SK-N-DZ (cell line): ENCODE measurements around the gene LBH.
A peak's percentile ranks its signal among the peaks of the same experiment; 100 is the strongest.

Source experiments
- DNase-seq: peaks from one replicate; pipeline ENCODE4 v3.0.0-alpha.2; 2015; ENCODE audit warnings: low spot score

The LBH gene

DNA sequence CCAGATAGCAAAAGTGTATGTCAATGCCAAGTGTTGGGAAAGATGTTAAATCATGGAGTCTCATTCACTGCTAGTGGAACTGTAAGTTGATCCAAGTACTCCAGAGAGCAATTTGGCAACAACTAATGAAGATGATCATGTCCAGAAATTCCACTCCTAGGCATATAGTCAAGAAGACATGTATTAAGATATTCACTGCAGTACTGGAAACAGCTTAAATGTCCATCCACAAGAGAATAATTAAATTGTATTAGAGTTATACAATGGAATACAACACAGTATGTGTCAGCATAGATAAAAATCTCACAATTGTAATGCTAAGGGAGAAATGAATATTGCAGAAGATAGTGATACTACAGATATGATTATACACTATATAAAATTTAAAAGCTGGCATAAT is 15.2 kb upstream of the LBH start:
- no peak for DNase-seq

DNA sequence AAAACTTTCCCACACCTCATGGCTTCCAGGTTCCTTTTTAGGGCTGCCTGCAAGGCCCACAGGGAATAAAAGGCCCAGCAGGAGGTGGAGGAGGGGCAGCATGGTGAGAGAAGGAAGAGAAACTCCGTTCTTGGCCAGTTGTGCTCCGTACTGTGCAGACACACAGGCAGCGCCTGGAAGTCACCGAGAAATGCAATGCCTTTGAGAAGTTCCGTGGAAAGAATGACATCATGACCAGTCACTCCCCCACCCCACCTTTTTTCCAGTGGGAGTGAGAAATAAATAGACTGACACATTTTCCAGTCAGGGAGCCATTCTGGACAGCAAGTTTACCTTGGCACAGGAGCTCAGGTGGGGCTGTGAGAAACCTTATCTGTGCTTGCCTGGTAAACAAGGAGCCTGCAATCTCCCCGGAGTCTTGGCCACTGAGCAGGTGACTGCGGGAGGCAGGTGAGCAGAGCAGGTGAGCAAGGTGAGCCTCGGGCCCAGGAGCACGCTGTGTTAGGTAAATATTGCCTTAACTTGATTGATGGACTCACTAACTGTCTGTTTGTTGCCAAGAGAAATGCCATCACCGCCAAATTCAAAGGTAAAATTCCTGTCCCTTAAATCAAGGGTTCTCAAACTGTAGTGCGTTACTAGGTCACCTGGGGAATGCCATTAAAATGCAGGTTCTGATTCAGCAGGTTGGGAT is 13.5 kb upstream of the LBH start:
- no peak for DNase-seq

DNA sequence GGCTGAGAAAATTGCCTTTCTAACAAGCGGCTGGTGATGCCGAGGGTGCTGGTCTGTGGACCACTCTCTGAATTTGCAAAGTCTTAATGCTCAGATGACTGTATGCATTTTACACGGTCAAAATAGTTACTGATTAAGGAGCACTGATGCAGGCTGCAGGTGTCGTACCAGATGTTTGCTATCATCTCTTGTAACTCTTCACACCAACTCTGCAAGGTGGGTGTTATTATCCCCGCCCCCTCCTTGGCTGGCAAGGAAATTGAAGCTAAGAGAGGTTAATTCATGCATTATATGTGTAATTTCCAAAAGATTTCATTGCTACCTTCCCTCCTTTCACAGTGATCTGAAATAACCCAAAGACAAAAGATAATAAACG is 13.0 kb upstream of the LBH start:
- DNase-seq = no peak

- DNase-seq = no peak
Observed at GRCh38 chr2:30218814-30219213, 12.5 kb upstream of the LBH start.

GRCh38 chr2:30219886-30220875 is 11.2 kb upstream of the LBH start:
- DNase-seq = no peak

DNA sequence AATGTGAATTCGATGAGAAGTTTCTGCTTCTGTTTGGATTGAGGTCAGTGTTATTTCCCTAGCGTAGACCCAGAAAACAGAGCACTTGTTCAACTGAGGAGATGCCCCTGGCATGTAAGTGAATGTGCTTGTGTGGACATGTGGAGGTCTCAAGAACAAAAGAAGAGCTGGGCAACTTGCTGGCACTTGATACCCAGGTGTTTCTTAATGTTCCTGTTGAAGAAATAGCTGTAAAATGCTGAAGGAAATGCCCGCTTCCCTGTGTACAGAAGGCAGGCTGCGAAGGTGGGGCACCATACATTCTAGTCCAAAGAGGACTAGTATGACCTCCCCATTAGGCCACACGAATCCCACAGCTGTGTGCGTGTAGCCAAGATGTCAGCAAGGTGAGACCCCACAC is 9.8 kb upstream of the LBH start:
- no peak for DNase-seq

GRCh38 chr2:30222031-30222430 is 9.3 kb upstream of the LBH start:
- no peak for DNase-seq

DNA sequence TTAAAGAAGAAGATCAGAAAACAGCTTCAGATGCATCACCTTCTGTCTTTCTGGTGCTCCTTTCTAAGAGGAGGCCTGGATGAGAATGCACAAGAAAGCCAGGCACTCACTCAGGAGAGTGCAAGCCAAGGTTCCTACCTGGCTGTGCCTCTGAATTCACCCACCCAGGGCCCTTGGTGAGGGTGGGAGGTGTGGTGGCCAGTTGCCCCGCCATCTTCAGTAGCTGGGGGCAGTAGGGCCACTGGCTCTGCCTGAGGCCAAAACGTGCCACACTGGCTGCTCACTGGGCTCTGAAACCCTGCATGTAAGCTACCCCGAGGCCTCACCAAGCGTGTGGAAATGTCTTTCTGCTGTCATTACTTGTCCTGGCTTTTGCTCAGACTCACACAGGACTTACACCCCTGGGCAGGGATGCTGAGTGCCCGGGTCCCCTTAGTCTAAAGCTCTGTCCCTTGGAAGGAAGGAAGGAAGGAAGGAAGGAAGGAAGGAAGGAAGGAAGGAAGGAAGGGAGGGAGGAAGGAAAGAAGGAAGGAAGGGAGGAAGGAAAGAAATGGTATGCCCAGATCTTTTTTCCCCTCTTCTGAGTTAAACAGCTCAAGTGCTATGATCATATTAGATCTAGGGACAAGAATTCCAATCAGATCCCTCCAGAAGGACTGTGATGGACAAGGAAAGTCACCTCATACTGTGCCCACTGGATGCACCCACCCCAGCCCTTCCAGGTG is 8.5 kb upstream of the LBH start:
- no peak for DNase-seq

GRCh38 chr2:30223413-30223874 is 7.9 kb upstream of the LBH start:
- no peak for DNase-seq

DNA sequence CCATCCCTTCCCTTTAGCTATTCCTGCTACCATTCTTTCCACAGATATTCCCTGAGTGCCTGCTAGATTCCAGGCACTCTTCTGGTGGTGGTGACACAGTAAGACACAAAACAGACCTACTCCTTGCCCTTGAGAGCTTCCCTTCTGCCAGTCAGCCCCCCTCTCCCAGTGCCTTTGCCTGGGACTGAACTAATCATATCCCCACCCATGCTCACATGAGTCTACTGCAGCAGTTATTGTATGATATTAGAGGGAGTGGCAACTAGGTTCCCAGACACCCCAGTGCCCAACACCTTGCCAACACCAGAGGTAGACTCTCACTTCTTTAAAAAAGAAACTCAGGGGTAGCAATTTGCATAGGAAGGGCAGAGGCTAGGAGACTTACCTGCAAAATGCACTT is 7.2 kb upstream of the LBH start:
- DNase-seq = peak; percentile 73

DNA sequence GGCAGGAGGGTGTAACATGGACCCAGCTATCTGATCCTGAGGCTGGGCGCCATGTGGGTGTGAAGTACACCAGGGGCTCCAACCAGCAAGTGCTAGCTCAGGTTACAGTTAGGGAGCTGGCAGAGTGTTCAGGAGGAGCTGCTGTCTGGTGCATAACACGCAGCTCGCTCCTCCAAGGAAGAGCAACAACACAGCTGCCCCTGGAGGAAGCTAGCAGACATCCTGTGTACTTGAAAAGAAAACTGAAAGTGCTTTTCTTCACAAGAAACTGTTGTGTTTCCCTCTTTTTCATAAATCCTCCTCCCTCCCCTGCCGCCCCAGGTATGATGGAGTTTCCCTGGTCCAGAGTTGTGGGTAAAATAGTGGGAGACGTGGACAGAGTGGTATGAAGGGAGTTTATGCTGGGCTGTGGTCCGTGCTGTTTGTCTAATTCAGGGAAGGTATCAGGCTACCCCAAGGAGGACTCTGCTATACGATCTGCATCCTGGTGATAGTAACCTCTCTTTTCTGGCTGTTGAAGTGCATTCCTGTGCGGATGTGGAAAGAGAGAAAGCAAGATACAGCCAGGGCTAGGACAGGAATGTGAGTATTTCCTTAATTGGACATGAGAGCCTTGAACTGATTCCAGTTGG is 6.1 kb upstream of the LBH start:
- DNase-seq = peak; percentile 66

DNA sequence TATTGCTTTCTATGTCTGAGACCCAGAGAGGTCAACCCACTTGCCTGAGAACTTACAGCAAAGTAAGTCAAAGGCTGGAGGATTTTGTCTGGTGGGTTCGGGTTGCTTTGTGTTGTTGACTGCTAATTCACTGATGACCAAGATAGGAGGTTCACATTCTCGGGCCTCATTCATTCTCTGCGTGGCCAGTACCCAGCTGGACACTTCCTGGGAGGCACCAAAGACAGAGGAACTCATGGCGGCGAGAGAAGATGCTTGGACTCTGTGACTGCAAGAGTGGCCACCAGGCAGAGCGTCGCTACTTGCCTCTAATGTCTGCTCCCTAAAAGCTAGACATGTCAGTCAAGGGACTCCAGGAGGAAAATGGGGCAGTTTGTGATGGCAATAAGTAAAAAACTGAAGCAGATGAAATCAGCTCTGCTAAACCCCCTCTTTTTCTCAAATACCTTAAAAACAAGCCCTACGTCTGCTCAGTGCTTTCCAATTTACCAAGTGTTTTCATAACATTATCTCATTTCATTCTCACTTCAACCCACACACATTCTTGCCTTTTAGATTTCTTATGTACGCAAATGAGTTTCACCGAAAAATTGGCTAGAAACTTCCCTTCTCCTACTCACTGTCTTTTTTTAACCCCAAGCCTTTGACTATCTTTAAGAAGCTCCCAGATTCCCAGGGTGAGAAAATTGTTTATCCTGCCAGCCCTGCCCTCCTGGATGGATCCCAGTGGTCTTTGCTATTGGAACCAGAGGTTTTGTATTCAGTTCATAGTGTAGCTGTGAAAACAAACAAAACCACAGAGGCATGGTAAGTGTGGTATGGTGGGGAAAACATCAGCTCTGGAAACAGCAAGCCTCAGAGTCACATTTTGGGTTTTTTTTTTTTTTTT is 4.9 kb upstream of the LBH start:
- no peak for DNase-seq

DNA sequence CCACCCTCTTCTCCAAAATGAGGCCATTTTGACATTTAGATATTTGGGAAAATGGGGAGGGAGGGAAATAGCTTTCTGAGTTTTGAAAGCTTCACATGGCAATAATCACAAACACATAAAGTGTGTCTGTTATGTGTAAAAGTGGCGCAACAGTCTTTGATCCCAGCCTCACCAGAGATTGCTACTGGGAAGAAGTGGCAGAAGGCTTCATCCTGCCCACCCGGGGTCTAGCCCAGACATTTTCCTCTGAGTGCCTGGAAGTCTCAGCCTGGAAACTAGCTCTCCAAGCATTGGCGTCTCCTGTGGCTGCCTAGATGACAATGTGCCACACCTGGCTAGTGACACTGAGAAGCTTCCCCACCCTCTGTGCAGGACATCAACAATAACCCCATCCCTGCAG is 1.7 kb upstream of the LBH start:
- no peak for DNase-seq

DNA sequence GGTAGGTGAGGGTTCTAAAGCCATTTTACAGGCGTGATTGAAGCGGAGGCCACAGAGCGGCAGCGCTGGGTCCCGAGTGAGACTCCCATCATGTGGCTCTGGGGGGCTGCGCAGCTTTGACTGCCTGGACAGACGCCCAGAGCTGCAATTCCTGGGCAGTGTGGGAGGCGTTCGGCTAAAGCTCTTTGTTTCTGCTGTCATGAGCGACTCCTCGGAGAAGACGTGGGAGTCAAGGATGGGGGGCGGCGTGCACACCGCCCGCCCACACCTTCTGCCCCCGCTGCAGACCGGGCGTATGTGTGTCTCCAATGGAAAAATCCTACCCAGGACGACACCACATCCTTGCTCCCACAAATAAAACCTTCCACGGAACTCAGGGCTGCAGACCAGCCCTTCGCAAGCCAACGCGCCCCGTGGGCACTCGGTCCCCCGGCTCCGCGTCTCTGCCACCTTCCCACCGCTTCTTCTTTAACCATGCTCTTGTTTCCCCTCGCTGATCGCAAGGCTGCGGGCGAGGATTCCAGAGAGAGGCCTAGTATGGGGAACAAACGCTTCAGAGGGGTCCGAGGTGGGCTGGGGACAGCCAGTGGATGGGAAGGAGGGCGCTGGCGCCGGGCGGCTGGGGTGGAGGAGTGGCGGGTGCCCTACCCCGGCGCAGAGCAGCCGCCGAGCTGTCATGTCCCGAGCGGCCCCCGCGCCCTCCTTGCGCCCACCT is 680 bp upstream of the LBH start:
- peak; percentile 61 for DNase-seq

- DNase-seq = peak; percentile 72
Observed at GRCh38 chr2:30231996-30232800, 864 bp downstream of the LBH start.

- DNase-seq = no peak
Observed at GRCh38 chr2:30232801-30233130, 1.4 kb downstream of the LBH start.

GRCh38 chr2:30233271-30234009 is 2.1 kb downstream of the LBH start:
- DNase-seq = no peak

- no peak for DNase-seq
Observed at GRCh38 chr2:30234180-30234971, 3.0 kb downstream of the LBH start.
